GM19324 (cell line): ENCODE measurements around the gene EXOC6B.

Experiments used
- ATAC-seq: cut with Tn5 transposase; IDR thresholded peaks from one replicate; pipeline ENCODE4 v1.9.1; 2021; ENCODE audit warnings: mild to moderate bottlenecking, moderate library complexity; ENCODE audit not compliant: unreplicated experiment, low FRiP score

The EXOC6B gene

GRCh38 chr2:72255540-72255939 lies 570.3 kb downstream of the EXOC6B start:
- ATAC-seq, result no peak

DNA sequence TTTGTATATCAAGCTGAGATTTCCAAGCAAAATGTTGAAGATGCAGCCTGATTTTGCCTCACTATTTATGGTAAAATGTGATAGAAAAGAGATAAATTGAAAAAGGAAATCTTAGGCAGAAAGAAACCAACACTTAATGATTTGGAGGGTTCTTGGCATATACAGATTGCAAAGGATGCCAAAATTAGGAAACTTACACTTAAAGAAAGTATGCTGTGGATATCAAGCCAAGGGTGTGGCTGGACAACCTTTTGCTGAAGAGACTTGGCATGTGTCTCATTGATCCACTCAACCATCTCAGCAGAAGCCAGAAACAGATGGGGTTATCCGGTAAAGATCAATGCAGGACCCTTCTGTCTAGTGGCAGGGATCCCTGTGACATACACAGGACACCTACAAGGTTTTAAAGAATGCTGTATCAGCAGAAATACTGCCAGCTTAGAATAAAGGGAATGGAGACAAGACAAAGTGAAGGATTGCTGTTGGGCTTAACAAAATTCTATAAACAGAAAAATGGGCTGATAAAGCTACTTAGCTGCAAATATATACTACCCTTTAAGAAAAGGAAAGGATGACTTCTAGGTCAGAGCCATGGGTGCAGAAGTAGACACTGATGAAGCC lies 570.9 kb downstream of the EXOC6B start:
- ATAC-seq, result no peak

DNA sequence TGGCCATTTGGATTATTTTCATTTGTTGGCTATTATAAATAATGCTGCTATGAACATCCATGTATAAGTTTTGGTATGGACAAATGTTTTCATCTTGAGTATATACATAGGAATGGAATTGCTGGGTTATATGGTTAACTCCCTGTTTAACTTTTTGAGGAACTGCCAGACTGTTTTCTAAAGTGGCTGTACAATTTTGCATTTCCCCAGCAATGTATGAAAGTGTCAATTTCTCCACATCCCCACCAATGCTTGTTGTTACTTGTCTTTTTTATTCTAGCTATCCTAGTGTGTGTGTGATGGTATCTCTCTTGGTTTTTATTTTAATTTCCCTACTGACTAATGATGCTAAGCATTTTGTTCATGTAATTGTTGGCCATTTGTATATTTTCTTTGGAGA lies 587.5 kb downstream of the EXOC6B start:
- ATAC-seq, result no peak

DNA sequence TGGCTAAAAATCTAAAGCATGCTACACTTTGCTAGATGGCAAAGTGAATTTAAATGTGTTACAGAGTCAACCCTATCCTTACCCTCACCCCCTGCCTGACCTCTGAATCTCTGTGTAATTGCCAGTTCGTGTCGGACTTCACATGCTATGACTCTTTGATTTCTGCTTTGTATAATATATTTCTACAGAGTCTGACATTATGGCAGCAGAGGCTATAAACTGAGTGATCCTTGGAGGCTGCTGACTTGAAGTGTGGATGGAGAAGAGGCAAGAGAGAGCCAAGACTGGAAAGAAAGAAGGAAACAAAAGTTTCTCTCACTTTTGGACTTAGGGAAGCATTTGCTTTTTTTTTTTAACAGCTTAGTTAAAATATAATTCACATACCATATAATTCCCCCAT lies 588.3 kb downstream of the EXOC6B start:
- no peak for ATAC-seq

DNA sequence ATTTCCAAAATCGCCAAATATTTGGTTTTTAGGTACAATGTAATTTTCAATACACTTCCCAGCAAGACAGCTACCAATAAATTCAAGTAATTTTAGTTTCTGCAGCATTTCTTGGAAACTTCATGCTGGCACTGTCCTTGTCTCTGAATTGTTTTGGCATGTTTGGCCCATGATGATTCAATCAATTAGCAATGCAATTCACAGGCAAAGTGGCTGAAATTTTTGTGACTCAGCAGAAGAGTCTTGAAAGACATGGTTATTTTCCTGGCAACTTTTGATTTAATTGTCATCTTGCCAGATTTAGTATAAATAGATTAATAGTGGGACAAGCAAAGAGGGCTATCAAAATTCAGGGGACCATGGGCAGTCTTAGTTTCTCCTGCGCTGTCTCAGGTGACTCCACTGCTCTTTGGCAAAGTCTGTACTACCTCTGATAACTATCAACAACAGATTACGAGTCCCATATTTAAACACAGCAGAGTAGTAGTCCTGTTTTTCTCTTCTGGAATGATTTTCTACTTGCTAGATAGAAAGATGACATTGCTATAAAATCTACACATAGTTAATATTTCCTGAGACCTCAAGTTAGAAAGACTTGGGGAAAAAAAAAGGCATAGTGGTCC lies 589.3 kb downstream of the EXOC6B start:
- no peak for ATAC-seq

DNA sequence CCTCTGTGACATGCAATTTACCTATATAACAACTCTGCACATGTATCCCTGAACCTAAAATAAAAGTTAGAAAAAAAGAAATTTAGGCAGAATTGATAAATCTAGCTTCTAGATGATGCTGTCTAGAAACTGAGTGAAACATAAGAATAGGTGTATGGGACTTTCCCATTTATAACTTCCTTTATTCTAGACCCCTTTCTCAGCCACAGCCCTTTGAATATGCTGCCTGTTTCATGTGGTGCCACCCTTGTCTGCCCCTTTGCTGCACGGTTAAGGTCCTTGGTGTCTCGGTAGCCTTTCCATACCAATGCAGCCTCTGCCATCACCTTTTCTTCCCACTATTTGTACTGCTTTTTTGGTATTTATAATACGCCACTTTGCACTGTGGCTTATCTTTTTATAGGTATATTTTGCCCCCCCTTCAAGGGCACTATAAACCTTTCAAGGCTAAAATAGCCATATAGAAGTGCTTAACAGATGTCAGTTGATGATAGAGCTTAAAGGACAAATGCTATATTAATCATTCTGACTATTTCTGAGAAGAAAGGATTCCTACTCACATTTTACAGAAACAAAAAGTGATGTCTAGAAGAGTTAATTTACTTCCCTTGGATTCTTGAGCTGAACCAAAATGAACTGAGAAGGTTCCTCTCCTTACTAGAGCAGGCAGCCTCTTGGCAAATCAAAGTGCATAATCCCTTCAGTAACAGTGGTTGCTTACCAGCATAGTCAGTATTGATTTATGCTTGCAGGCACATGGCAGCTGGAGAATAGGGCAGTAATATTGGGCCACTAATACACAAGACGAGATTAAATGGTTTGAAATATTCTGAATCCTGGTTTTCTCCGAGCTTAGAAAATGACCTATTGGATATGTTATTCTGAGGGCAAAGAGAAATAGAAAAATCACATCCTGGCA lies 590.1 kb downstream of the EXOC6B start:
- ATAC-seq, result no peak

DNA sequence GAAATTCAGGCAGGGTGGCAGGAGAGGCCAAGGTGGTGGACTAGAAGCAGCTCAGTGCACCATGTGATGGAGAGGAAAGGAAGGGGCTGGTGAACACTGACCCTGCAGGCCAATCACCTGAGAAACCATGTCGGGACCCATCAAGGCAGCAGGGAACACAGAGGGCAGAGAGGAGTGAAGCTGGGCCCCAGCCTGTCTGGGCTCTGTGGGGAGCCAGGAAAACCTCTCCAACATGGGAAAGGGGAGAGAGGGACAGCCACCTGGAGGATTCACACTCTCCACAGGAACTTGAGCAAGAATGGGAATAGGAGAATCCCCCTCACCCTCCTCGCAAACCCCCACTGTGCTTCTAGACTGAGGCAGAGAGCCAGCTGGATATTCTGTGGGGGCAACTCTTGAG lies 592.6 kb downstream of the EXOC6B start:
- ATAC-seq, result no peak

- no peak for ATAC-seq
These were observed 602.8 kb downstream of the EXOC6B start for GRCh38 chr2:72222829-72223564.

GRCh38 chr2:72220170-72220569 lies 605.7 kb downstream of the EXOC6B start:
- ATAC-seq, result no peak

- no peak for ATAC-seq
These were observed 611.2 kb downstream of the EXOC6B start for GRCh38 chr2:72214429-72215143.

DNA sequence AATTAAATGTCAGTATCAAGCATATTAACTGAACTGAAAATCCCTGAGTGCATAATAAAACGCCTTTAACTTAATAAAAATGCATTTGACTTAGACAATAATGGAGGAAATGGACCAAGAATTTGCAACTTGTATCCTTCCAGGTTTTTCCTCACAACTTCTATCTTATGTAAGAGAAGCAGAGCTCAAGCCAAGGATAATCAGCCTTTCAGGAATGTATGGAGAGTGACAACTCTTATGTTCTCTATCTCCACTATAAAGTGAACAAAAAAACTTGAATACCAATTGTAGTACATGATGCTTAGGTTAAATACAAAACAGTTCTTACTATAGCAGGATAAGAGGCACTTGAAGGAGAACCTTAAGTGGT lies 613.4 kb downstream of the EXOC6B start:
- ATAC-seq, result no peak

DNA sequence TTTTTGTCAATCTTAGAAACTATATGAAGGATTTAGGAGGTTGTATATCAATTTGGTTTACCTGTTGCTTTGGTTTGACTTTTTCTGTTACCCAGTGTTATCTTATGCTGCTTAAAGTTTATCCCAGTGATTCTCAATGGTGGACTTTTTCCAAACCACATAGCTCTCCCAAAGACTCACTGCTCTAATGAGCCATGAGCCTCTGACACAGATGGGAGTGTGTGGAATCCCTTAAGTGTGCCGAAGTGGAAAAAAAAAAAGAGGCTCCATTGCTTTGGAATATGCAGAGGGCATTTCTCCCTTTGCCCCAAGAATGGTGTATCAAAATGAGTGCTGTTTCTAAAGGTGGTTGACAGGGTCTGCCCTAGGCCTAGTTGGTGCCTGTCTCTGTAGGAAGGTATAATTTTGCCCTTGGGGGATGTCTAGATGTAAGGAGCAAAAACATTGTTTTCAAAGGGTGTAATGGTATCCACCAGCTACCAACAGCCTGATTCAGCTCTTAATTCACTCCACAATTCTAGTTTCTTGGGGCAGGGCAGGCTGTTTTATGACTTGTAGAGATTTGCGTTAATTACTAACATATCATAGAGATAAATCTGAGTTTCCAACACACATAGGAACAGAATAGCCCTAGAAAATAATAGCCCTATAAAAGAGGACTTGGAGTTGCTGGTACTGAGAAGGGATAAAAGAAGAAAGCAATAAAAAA lies 613.9 kb downstream of the EXOC6B start:
- no peak for ATAC-seq

- ATAC-seq, result no peak
These were observed 614.5 kb downstream of the EXOC6B start for GRCh38 chr2:72211350-72211749.

GRCh38 chr2:72210470-72210869 lies 615.4 kb downstream of the EXOC6B start:
- ATAC-seq, result no peak

GRCh38 chr2:72208225-72208624 lies 617.6 kb downstream of the EXOC6B start:
- ATAC-seq, result no peak

DNA sequence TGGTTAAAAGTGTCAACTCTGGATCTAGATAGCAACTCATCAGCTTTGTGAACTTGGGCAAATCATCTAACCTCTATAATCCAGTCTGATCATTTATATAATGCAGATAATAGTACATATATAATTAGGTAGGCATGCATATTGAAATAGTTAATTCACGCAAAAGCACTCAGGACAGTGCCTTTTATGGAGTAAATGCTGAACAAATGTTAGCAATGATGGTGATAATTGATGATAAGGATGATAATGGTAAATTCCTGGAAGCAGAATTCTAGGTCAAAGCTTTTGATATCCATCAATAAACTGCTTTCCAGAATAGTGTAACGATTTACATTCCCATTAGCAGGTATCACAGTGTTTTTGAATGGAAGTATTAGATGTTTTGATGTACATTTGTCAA lies 618.5 kb downstream of the EXOC6B start:
- no peak for ATAC-seq

DNA sequence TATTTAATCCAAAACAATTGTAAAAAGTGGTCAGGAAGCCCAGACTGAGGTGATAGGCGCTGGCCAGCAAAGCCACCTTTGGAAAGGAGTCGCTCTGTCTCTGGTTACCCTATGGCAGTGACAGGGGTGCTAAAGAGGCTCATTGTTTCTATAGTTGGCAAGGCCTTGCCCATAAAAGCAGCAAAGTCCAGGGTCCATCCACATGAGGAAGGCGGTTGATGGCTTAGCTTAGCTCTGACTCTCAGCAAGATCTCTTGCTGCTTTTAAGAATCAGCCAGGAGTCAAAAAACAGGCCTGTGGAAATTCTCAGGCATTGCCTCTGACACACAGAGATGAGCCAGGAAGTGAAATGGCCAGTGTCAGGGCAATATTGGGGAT lies 620.3 kb downstream of the EXOC6B start:
- ATAC-seq, result no peak

DNA sequence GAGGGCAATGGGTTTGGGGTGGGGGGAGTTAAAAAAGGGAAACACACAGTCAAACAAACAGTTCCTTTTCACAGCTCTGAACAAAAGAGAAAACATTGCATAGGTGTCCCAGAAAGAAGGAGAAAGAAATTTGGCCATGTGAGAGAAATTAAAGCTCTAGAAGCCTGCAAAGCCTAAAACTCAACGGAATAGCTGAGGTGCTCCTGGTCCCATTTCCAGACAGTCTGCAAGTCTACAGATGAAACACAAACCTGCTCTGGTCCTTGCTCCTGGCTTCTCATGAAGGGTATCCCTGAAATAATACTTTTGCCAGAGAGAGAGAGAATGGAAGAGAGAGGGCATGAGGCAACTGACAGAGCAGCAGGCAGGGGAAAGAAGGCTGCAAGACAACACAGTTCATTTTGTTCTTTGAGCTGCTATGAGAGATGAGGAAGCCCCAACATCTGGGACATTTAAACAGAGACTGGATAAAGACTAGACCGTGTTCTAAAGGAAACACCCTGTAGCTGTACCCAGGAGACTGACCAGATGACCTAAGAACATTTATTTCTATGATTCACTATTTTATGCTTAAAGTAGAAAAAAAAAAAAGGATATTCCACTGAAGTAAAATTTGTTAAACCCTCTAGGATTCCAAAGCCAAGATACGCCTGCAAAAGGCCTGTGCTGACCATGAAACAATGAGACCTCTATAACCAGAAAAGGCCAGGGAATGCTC lies 620.9 kb downstream of the EXOC6B start:
- no peak for ATAC-seq

DNA sequence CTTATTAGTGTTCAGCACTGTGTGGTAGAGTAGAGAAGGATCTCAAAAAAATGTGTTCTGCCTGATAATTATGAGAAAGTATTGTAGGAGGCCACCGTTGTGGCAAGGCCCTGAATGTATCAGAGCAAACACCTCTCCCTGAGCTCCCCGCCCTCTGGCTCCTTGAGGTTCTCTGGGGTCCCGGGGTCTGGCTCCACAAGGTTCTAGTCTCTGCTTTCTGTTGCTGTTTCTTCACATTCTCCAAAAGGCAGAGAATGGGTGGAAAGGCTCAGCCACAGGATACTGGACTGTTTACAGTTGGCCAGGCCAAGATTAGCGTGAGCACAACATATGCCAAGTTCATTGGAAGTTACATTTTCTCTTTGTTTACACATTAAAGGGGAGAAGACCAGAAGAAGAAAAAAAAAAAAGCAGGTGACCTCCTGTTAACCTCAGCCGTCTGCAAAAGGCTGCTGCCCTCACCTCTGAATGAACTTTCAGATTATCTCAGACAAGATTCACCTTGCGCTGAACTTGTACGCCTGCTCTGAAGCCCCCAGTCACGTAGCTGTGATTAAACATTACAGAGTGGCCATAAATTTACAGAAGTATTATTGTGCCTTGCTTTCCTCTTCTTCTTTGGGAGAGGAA lies 621.6 kb downstream of the EXOC6B start:
- no peak for ATAC-seq
